ENCODE results near the gene RPS16. TPM values are rescaled to one million over a fixed set of nuclear protein-coding genes. Genes with fewer than 3 reads are reported as not detected.

Gene RPS16
- polyA plus RNA-seq, 3 donors: 689 to 2,619 (median 1,038) TPM

- H3K36me3 ChIP-seq (replicated peaks in 1 of 2; ENCODE audit: control insufficient read depth in 1 of 2, insufficient read depth in 2 of 2, low read length in 2 of 2): peaks cover 77 to 85% of the 10 kb centered on the region in 2 donors
- intact Hi-C loops (cut with micrococcal nuclease): loop anchor here in 1 of 2 donors (5.0 kb wide), 1 partner anchor 59 kb away; the partner anchor contains the start of gene EID2B
- H3K4me1 Mint-ChIP-seq: no peaks in the 10 kb centered on the region
- no peak overlapping the region for H3K27ac ChIP-seq (ENCODE audit: low read depth in 1 of 2, low read length in 2 of 2)
- H3K4me2 ChIP-seq (replicated peaks; ENCODE audit: extremely low read depth, low read length, poor library complexity, severe bottlenecking): no peak overlapping the region
- H3K4me3 Mint-ChIP-seq: no peak overlapping the region
- no peak overlapping the region for H3K4me3 ChIP-seq (replicated peaks in 1 of 3; ENCODE audit: low read depth in 2 of 3, low read length in 3 of 3)
- H3K9ac ChIP-seq (ENCODE audit: insufficient read depth, low read length, poor library complexity, severe bottlenecking): no peak overlapping the region
- H3K27ac Mint-ChIP-seq: peak overlapping the region in 5 of 7 donors; percentile 30 to 72 (median 38)
- H3K9me3 ChIP-seq (replicated peaks in 1 of 2; ENCODE audit: control insufficient read depth in 1 of 2, insufficient read depth in 1 of 2, low read length in 2 of 2): no peaks in the 10 kb centered on the region
- TF ChIP-seq CTCF (IDR thresholded peaks at IDR 0.05): no peak
- 97% methylated on average over 5 of the region's 11 CpGs for WGBS (ENCODE audit: insufficient coverage)
- H3K27me3 Mint-ChIP-seq (ENCODE audit: low read depth in 3 of 3): peaks cover 0 to 2% (median 0%) of the 10 kb centered on the region in 3 donors
- H3K36me3 Mint-ChIP-seq: peaks cover 75 to 89% of the 10 kb centered on the region in 2 donors
- DNase-seq: no peak
- H4K20me1 ChIP-seq (ENCODE audit: insufficient read depth, low read length): peaks cover 12% of the 10 kb centered on the region
- H2AFZ ChIP-seq (ENCODE audit: insufficient read depth, low read depth, low read length, poor library complexity, severe bottlenecking): no peak overlapping the region
- no peaks in the 10 kb centered on the region for H3K79me2 ChIP-seq (ENCODE audit: insufficient read depth, low read length)
- H3K9me3 Mint-ChIP-seq: no peaks in the 10 kb centered on the region
- no peaks in the 10 kb centered on the region for H3K27me3 ChIP-seq (ENCODE audit: control insufficient read depth in 2 of 2, insufficient read depth in 2 of 2, low read length in 2 of 2)
- H3K4me1 ChIP-seq (ENCODE audit: control insufficient read depth in 1 of 2, insufficient read depth in 2 of 2, low read length in 2 of 2): no peaks in the 10 kb centered on the region
Observed at GRCh38 chr19:39473443-39473960, 37.8 kb upstream of the RPS16 start.

GRCh38 chr19:39472746-39473442 lies 37.1 kb upstream of the RPS16 start:
- no peak overlapping the region for H2AFZ ChIP-seq (ENCODE audit: insufficient read depth, low read depth, low read length, poor library complexity, severe bottlenecking)
- peak overlapping the region in 3 of 7 donors; percentile 30 to 37 (median 30) for H3K27ac Mint-ChIP-seq
- H3K4me2 ChIP-seq (replicated peaks; ENCODE audit: extremely low read depth, low read length, poor library complexity, severe bottlenecking): no peak overlapping the region
- no peak for TF ChIP-seq CTCF (IDR thresholded peaks at IDR 0.05)
- H3K9me3 Mint-ChIP-seq: no peaks in the 10 kb centered on the region
- peaks cover 83 to 91% of the 10 kb centered on the region in 2 donors for H3K36me3 ChIP-seq (replicated peaks in 1 of 2; ENCODE audit: control insufficient read depth in 1 of 2, insufficient read depth in 2 of 2, low read length in 2 of 2)
- no peak overlapping the region for H3K27ac ChIP-seq (ENCODE audit: low read depth in 1 of 2, low read length in 2 of 2)
- no peak overlapping the region for H3K4me3 Mint-ChIP-seq
- H3K9me3 ChIP-seq (replicated peaks in 1 of 2; ENCODE audit: control insufficient read depth in 1 of 2, insufficient read depth in 1 of 2, low read length in 2 of 2): no peaks in the 10 kb centered on the region
- no peaks in the 10 kb centered on the region for H3K27me3 ChIP-seq (ENCODE audit: control insufficient read depth in 2 of 2, insufficient read depth in 2 of 2, low read length in 2 of 2)
- H3K36me3 Mint-ChIP-seq: peaks cover 81 to 95% of the 10 kb centered on the region in 2 donors
- H3K4me1 ChIP-seq (ENCODE audit: control insufficient read depth in 1 of 2, insufficient read depth in 2 of 2, low read length in 2 of 2): no peaks in the 10 kb centered on the region
- no peak for DNase-seq
- no peak overlapping the region for H3K4me3 ChIP-seq (replicated peaks in 1 of 3; ENCODE audit: low read depth in 2 of 3, low read length in 3 of 3)
- intact Hi-C loops (cut with micrococcal nuclease): loop anchor here in 1 of 2 donors (5.0 kb wide), 1 partner anchor 59 kb away; the partner anchor contains the start of gene EID2B
- H3K79me2 ChIP-seq (ENCODE audit: insufficient read depth, low read length): no peaks in the 10 kb centered on the region
- H4K20me1 ChIP-seq (ENCODE audit: insufficient read depth, low read length): peaks cover 12% of the 10 kb centered on the region
- 94% methylated on average over 21 of the region's 32 CpGs for WGBS (ENCODE audit: insufficient coverage)
- no peaks in the 10 kb centered on the region for H3K27me3 Mint-ChIP-seq (ENCODE audit: low read depth in 3 of 3)
- H3K4me1 Mint-ChIP-seq: no peaks in the 10 kb centered on the region
- no peak overlapping the region for H3K9ac ChIP-seq (ENCODE audit: insufficient read depth, low read length, poor library complexity, severe bottlenecking)
